AG08396 (cell line): Measurements from ENCODE around the gene OSBP2.
A peak's percentile ranks its signal among the peaks of the same experiment; 100 is the strongest.

ENCODE experiments used
- DNase-seq: peaks from one replicate; pipeline ENCODE4 v3.0.0; 2012; ENCODE audit warnings: low spot score, mixed read lengths

Gene OSBP2, protein sequence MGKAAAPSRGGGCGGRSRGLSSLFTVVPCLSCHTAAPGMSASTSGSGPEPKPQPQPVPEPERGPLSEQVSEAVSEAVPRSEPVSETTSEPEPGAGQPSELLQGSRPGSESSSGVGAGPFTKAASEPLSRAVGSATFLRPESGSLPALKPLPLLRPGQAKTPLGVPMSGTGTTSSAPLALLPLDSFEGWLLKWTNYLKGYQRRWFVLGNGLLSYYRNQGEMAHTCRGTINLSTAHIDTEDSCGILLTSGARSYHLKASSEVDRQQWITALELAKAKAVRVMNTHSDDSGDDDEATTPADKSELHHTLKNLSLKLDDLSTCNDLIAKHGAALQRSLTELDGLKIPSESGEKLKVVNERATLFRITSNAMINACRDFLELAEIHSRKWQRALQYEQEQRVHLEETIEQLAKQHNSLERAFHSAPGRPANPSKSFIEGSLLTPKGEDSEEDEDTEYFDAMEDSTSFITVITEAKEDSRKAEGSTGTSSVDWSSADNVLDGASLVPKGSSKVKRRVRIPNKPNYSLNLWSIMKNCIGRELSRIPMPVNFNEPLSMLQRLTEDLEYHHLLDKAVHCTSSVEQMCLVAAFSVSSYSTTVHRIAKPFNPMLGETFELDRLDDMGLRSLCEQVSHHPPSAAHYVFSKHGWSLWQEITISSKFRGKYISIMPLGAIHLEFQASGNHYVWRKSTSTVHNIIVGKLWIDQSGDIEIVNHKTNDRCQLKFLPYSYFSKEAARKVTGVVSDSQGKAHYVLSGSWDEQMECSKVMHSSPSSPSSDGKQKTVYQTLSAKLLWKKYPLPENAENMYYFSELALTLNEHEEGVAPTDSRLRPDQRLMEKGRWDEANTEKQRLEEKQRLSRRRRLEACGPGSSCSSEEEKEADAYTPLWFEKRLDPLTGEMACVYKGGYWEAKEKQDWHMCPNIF

DNA sequence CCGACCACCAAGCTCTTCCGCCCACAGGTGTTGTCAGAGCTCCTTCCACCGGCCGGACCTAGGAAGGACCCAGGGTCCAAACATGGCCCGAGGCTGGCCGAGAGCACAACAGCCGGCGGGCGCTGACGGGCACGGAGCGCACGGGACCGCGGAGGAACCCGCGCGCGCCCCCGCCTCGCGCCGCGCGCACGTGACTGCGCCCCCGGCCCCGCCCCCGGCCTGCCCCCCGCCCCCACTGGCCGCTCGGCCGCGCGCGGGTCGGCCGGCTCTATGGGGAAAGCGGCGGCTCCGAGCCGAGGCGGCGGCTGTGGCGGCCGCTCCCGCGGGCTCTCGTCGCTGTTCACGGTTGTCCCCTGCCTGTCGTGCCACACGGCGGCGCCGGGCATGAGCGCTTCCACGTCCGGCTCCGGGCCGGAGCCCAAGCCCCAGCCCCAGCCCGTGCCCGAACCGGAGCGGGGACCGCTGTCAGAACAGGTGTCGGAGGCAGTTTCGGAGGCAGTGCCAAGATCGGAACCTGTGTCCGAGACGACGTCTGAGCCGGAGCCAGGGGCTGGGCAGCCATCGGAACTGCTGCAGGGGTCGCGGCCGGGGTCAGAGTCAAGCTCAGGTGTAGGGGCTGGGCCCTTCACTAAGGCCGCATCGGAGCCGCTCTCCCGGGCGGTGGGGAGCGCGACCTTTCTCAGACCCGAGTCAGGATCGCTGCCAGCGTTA lies at the start of gene OSBP2:
Gene OSBP2 (plus strand): TSS at position 235 of the 711 bp plus-strand sequence. CDS start 36 bp downstream, at position 271.
- DNase-seq = peak; percentile 49

- no peak for DNase-seq
Observed at GRCh38 chr22:30646518-30647160, 48.0 kb upstream of the OSBP2 start.

DNA sequence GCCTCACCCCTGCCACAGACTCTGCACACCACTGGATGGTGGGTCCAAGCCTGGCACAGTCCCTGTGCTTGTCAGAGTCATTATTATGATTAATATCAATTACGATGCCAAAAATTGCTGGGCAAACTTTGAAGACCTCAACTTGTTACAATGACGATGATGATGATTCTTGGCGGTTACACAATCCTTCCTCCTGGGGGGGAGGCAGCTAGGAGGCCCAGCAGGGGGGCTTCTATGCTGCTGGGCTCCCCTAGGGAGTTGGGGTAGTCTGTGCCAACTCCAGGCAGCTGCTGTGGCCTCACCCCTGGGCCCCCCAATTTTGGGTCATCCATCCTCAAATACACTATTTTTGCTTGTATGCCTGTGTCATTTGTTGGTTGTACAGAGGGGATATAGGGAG lies 47.1 kb upstream of the OSBP2 start:
- DNase-seq = no peak

GRCh38 chr22:30648825-30649224 lies 45.8 kb upstream of the OSBP2 start:
- DNase-seq = no peak

GRCh38 chr22:30649430-30650007 lies 45.2 kb upstream of the OSBP2 start:
- peak; percentile 89 for DNase-seq

DNA sequence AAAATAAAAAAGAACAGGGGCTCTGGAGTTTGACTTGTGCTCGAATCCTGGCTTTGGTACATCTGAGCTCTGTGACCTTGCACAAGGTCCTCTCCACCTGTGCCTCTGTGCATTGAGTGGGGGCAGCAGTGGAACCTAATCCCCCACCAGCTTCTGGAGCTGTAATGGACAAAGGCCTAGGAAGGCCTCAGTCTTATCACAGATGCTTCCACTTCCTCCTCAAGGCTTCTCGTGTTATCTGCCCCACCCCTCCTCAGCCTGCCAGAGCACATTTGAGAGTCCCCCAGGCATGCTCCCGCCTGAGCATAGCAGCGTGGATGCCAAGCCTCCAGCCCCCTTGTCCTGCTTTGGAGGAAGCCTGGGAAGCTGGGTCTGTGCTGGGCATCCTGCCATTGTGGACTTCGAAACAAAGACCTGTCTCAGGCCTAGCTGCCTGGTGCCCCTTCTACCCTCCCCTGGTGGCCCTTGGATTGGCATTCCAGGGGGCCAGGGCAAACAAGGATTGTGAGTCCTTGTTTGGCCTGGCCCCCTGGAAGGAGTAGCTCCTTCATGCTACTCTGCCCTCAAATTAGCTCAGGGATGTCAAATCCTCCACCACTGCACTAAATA lies 44.1 kb upstream of the OSBP2 start:
- DNase-seq = no peak

GRCh38 chr22:30652852-30653251 lies 41.8 kb upstream of the OSBP2 start:
- DNase-seq = no peak

GRCh38 chr22:30654361-30654760 lies 40.3 kb upstream of the OSBP2 start:
- no peak for DNase-seq

DNA sequence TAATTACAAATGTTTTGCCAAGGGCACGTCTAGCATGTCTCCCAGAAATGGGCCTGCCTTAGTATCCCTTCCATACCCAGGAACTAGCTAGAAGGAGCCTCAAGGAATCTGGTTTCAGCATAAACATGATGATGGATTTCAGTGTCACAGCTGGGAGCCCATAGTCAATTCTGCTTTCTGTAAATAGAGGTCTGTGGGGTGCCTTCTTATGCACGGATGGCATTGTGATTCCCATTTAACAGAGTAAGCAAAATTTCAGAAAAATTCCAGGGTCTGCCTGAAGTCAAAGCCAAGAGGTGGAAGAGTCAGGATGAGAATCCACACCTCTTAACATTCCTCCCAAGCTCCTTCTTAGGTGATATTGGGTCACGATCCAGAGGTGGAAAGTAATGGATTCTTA lies 39.1 kb upstream of the OSBP2 start:
- DNase-seq = no peak

DNA sequence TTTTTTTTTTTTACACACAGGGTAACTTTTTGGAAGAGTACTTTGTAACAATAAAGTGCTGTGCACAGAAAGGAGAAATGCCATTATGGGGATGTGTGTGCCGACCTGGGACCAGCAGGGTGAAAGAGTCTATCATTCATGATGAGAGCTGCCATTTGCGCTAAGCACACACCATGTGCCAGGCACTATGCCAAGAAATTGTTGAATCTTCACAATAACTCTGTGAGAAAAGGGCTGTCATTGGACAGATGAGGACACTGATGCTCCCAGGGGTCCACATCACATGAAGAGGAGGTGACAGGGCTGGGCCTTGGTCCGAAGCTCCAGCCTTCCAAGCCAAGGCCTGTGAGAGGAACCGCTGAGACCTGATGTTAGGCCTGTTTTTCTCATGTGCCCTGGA lies 32.6 kb upstream of the OSBP2 start:
- DNase-seq = no peak

DNA sequence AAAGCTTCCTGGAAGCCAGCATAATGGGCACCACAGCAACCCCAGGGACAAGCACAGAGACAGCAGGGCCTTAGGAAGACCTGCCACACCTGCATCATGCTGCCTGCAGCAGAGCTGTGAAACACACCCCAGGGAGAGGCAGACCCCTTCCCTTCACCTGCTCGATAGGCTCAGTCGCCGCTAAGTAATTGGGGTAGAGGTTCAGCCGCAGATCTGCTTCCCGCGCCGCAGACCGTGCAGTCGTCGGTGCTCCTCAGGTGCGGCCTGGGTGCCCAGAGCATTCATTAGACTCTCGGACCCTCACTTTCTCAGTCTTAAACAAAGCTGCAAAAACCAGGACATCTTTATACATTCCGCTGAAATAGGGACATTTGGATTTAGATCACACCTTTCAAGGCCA lies 29.9 kb upstream of the OSBP2 start:
- no peak for DNase-seq

GRCh38 chr22:30665266-30665665 lies 29.4 kb upstream of the OSBP2 start:
- DNase-seq = no peak

- no peak for DNase-seq
Observed at GRCh38 chr22:30665786-30666185, 28.9 kb upstream of the OSBP2 start.

GRCh38 chr22:30667107-30667493 lies 27.6 kb upstream of the OSBP2 start:
- DNase-seq = no peak

DNA sequence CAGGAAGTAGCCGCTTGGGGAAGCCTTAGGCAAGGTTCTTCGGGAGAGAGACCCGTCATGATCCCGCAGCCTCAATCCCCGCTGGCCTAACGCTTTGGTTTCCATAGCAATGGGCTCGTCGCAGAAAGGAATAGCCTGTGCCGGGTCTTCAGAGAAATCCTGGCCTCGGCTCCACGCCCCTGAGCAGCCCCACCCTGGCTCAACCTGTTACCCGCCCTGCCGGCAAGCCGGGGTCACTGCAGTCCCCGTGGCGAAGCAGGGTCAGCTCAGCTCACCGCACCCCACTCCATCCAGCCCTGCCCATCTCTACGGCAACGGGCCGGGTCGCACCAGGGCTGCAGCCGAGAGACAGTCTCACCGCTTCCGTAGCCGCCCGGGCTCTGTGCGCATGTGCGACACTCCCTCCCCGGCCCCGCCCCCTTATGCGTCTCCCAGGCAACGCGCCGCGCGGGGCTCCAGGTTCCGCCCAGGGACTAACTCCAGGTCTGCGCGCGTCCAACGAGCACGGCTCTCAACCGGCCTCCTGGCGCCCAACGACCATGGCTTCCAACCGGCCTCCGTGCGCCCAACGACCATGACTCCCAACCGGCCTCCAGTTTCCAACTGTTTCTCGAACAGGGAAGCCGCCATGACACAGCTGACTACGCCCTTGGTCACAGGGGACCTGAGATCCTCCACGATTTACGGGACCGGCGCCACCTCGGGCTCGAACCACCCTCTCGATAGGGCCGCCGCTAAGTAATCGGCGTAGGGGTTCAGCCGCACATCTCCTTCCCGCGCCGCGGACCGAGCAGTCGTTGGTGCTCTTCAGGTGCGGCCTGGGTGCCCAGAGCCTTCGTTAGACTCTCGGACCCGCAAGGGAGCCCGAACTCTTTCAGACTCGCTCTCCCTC lies 26.9 kb upstream of the OSBP2 start, which contains the start of gene DUSP18:
Gene DUSP18 (minus strand): TSS at position 382 of the 892 bp plus-strand sequence. CDS start 3,872 bp downstream, outside the sequence.
- DNase-seq = peak; percentile 99

DNA sequence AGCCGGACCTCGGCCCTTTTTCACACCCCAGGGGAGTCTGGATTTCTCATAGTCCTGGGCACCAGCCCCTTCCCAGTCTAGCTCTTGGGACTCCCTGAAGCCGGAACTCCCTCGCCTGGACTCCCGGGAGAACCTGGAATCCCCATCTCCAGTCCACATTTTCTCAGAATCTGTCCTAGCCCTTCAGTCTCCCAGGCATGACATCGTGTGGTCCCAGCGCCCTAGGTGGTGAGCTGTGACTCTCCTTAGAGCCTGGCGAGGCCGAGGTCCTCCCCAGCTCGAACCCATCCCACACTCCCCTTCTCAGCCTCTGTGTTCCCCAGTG lies 26.3 kb upstream of the OSBP2 start:
- DNase-seq = no peak

DNA sequence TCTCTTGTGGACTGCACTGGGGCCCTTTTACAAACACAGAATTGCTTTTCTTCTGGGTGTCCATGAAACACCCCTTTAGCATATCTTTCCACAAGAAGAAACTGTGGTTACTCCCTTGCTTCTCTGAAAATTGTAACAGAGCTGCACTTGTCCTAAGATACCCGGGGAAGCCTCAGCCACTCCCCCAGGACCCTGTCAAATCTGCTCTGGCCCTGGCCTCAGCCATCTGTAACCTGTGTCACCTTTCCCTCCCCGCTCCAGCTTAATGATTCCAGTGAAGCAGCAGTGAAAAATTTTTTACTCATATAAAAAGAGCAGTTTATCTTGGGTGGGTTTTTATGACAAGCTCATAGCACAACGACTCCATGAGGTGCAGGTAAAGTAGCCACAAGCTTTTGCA lies 23.6 kb upstream of the OSBP2 start:
- no peak for DNase-seq

GRCh38 chr22:30673136-30673535 lies 21.5 kb upstream of the OSBP2 start:
- DNase-seq = no peak

- no peak for DNase-seq
Observed at GRCh38 chr22:30674482-30674881, 20.2 kb upstream of the OSBP2 start.

- DNase-seq = no peak
Observed at GRCh38 chr22:30675436-30675835, 19.2 kb upstream of the OSBP2 start.
